ENCODE data around the gene ITPKA. TPM values are rescaled to one million over a fixed set of nuclear protein-coding genes. Genes with fewer than 3 reads are reported as not detected.

The ITPKA gene
- total RNA-seq, 1 donor from 2014 or later: not detected

DNA sequence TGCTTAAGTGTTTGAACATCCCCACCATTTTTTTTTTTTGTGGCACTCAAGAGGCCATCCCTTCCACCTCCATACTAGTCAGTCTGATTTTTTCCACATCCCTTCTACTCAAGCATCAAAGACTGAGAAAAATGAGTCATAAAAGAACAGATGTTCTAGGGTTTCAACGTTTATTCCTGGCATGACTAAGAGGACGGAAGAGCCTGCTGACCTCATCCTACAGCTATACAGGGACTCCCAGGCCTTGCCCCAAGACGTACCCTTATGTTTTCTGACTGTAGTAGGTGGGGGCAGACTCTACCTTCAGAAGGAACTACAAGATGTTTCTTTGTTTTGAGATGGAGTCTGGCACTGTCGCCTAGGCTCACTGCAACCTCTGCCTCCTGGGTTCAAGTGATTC, 3.3 kb upstream of the ITPKA start:
- no peaks in the 10 kb centered on the region for H3K9me3 Mint-ChIP-seq (ENCODE audit: unreplicated experiment)
- no peak overlapping the region for H3K27ac Mint-ChIP-seq (ENCODE audit: unreplicated experiment)
- H3K36me3 Mint-ChIP-seq (ENCODE audit: unreplicated experiment): peaks cover 2% of the 10 kb centered on the region
- peaks cover 16% of the 10 kb centered on the region for H3K4me1 Mint-ChIP-seq (ENCODE audit: unreplicated experiment)
- H3K27me3 Mint-ChIP-seq (ENCODE audit: unreplicated experiment): peaks cover 10% of the 10 kb centered on the region
- DNase-seq (ENCODE audit: extremely low spot score, unreplicated experiment): no peak
- H3K4me3 Mint-ChIP-seq (ENCODE audit: unreplicated experiment): no peak overlapping the region
- TF ChIP-seq, protein P1, sequence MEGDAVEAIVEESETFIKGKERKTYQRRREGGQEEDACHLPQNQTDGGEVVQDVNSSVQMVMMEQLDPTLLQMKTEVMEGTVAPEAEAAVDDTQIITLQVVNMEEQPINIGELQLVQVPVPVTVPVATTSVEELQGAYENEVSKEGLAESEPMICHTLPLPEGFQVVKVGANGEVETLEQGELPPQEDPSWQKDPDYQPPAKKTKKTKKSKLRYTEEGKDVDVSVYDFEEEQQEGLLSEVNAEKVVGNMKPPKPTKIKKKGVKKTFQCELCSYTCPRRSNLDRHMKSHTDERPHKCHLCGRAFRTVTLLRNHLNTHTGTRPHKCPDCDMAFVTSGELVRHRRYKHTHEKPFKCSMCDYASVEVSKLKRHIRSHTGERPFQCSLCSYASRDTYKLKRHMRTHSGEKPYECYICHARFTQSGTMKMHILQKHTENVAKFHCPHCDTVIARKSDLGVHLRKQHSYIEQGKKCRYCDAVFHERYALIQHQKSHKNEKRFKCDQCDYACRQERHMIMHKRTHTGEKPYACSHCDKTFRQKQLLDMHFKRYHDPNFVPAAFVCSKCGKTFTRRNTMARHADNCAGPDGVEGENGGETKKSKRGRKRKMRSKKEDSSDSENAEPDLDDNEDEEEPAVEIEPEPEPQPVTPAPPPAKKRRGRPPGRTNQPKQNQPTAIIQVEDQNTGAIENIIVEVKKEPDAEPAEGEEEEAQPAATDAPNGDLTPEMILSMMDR (IDR thresholded peaks at IDR 0.05): no peak

DNA sequence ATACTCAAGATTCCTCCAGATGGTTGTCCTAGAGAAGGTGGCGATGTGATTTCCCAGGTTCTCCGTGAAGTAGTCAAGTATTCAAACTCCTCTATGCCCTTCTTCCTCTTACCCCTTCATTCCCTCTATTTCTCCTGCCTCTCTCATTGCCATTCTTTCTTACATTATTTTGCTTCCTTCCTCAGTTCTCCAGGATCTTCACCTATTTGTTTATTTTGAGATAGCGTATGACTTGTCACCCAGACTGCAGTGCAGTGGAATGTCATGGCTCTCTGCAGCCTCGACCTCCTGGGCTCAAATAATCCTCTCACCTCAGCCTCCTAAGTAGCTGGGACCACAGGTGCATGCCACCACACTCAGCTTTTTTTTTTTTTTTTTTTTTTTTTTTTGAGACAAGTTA, 1.8 kb upstream of the ITPKA start:
- TF ChIP-seq, protein P1 (IDR thresholded peaks at IDR 0.05): no peak
- DNase-seq (ENCODE audit: extremely low spot score, unreplicated experiment): no peak
- no peak overlapping the region for H3K27ac Mint-ChIP-seq (ENCODE audit: unreplicated experiment)
- peaks cover 18% of the 10 kb centered on the region for H3K27me3 Mint-ChIP-seq (ENCODE audit: unreplicated experiment)
- H3K4me3 Mint-ChIP-seq (ENCODE audit: unreplicated experiment): no peak overlapping the region
- no peaks in the 10 kb centered on the region for H3K9me3 Mint-ChIP-seq (ENCODE audit: unreplicated experiment)
- H3K4me1 Mint-ChIP-seq (ENCODE audit: unreplicated experiment): peaks cover 16% of the 10 kb centered on the region
- H3K36me3 Mint-ChIP-seq (ENCODE audit: unreplicated experiment): peaks cover 2% of the 10 kb centered on the region

DNA sequence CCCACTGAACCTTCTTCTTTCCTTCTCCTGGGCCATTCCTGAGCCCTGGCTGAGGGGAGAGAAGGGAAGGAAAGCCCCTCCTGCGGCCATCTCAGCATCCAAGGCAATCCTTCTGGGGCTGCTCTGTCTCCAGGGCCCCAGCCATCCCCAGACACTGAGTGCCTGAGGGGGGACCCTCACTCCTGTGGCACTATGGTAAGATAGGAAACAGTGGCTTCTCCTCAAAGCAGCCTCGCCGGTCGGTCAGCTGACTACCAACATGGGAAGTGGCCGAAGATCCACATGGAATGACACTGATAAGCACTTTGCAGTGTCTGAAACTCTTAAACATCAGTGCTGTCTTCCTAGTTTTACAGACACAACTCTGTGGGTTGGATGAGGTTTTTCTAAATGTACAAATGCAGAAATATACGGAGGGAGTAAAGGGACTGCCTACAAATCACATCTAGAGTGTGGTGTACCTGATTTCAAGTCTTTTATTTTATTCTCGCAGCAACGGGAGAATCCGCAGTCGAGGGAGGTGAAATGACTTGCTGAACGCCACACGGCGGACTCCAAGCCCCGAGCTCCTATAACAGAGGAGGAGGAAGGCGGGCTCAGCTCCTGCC, 973 bp upstream of the ITPKA start:
- Mint-ChIP-seq H3K36me3 (ENCODE audit: unreplicated experiment) (peaks cover 2% of the 10 kb centered on the region), H3K27me3 (ENCODE audit: unreplicated experiment) (peaks cover 24% of the 10 kb centered on the region), H3K27ac (ENCODE audit: unreplicated experiment) (no peak overlapping the region), H3K4me1 (ENCODE audit: unreplicated experiment) (peaks cover 16% of the 10 kb centered on the region), H3K9me3 (ENCODE audit: unreplicated experiment) (no peaks in the 10 kb centered on the region), H3K4me3 (ENCODE audit: unreplicated experiment) (peak overlapping the region; percentile 76)
- DNase-seq (ENCODE audit: extremely low spot score, unreplicated experiment): no peak
- TF ChIP-seq, protein P1 (IDR thresholded peaks at IDR 0.05): no peak

DNA sequence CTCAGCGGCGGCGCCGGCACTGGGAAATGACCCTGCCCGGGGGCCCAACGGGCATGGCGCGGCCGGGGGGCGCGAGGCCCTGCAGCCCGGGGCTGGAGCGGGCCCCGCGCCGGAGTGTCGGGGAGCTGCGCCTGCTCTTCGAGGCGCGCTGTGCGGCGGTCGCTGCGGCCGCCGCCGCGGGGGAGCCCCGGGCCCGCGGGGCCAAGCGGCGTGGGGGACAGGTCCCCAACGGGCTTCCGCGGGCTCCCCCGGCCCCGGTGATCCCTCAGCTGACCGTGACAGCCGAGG, 172 bp downstream of the ITPKA start:
- DNase-seq (ENCODE audit: extremely low spot score, unreplicated experiment): no peak
- no peaks in the 10 kb centered on the region for H3K9me3 Mint-ChIP-seq (ENCODE audit: unreplicated experiment)
- no peak overlapping the region for H3K27ac Mint-ChIP-seq (ENCODE audit: unreplicated experiment)
- TF ChIP-seq, protein P1 (IDR thresholded peaks at IDR 0.05): no peak
- H3K27me3 Mint-ChIP-seq (ENCODE audit: unreplicated experiment): peaks cover 32% of the 10 kb centered on the region
- H3K4me1 Mint-ChIP-seq (ENCODE audit: unreplicated experiment): peaks cover 16% of the 10 kb centered on the region
- H3K4me3 Mint-ChIP-seq (ENCODE audit: unreplicated experiment): no peak overlapping the region
- peaks cover 2% of the 10 kb centered on the region for H3K36me3 Mint-ChIP-seq (ENCODE audit: unreplicated experiment)

DNA sequence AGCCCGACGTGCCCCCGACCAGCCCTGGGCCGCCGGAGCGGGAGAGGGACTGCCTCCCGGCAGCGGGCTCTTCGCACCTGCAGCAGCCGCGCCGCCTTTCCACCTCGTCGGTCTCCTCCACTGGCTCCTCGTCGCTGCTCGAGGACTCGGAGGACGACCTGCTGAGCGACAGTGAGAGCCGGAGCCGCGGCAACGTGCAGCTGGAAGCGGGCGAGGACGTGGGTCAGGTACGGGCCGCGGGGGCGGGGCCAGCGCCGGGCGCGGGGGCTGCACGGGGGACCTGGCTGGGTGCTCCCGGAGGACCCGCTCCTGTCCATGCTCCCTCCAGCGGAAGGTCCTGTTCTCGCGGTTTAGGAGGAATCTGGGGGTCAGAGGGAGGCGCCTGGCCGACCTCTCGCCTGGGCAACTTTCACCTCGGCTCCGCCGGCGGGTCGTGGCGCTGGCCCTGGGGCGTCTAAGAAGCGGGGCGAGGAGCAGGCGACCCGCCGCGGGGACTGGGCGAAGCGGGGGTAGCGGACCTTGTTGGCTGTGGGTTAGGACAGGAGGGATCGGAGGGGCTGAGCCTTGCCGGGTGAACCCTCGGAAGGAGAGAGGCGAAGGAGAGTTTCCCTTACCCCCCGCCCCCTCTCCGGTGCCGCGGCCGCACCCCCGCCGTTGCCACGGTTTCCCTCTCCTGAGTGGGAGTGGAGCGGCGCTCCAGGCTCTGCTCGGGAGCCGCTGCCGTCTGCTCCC, 682 bp downstream of the ITPKA start:
- Mint-ChIP-seq H3K4me3 (ENCODE audit: unreplicated experiment) (peak overlapping the region; percentile 48), H3K27me3 (ENCODE audit: unreplicated experiment) (peaks cover 33% of the 10 kb centered on the region), H3K9me3 (ENCODE audit: unreplicated experiment) (no peaks in the 10 kb centered on the region), H3K27ac (ENCODE audit: unreplicated experiment) (no peak overlapping the region), H3K4me1 (ENCODE audit: unreplicated experiment) (peaks cover 16% of the 10 kb centered on the region), H3K36me3 (ENCODE audit: unreplicated experiment) (peaks cover 2% of the 10 kb centered on the region)
- TF ChIP-seq, protein P1 (IDR thresholded peaks at IDR 0.05): no peak
- no peak for DNase-seq (ENCODE audit: extremely low spot score, unreplicated experiment)
